Endothelial cell of umbilical vein (primary cell): ENCODE data around the gene GAA. TPM values are rescaled to one million over a fixed set of nuclear protein-coding genes. Genes with fewer than 3 reads are reported as not detected.
A peak's percentile ranks its signal among the peaks of the same experiment; 100 is the strongest.

Source experiments
- BruUV-seq: library from RNA; stranded (reverse); fragments of 400-500 nt; replicated peaks from 2 replicates; lab custom pipeline; 2021; lab: Mats Ljungman, UMichigan
- CTCF ChIA-PET: fragments of 300-600, 350-600 bp; sonication (Branson Sonifier 250); formaldehyde crosslinking; loops from one replicate; lab custom pipeline; 2021; ENCODE audit warnings: antibody characterized with exemption, inconsistent platforms; lab: Charles Lee
- POLR2A ChIA-PET: fragments of 300-600, 350-600 bp; sonication (Branson Sonifier 250); formaldehyde crosslinking; loops from one replicate; lab custom pipeline; 2021; ENCODE audit warnings: antibody characterized with exemption, inconsistent platforms; lab: Charles Lee
- DNase-seq: peaks from one replicate; pipeline ENCODE4 v3.0.0-alpha.2; 2011; ENCODE audit warnings: low read depth, low spot score
- FAIRE-seq: peaks from 2 replicates; lab custom pipeline; 2011; peaks lifted over from hg19 to GRCh38; lab: Jason Lieb, UNC
- H2AFZ ChIP-seq: 2 replicates; pipeline ENCODE4 v1.6.0; 2012; ENCODE audit warnings: low read depth, low read length, control low read depth, inconsistent platforms
- H3K27ac ChIP-seq: 2 replicates; pipeline ENCODE4 v1.5.1; 2011; ENCODE audit warnings: low read depth, mild to moderate bottlenecking, control low read depth, low read length, moderate library complexity; ENCODE audit not compliant: insufficient read depth
- H3K27me3 ChIP-seq, 2 experiments: 2 replicates each; pipeline versions ENCODE4 v1.6.0 to v1.6.1; 2011; ENCODE audit warnings: low read length in 2 of 2, mixed read lengths in 1 of 2; ENCODE audit not compliant: control insufficient read depth in 2 of 2, insufficient read depth in 2 of 2
- H3K36me3 ChIP-seq, 2 experiments: 2 replicates in 1 of 2; 3 replicates in 1 of 2; pipeline ENCODE4 v1.5.1; 2011; ENCODE audit warnings: low read length in 2 of 2, mild to moderate bottlenecking in 1 of 2, moderate library complexity in 1 of 2; ENCODE audit not compliant: control insufficient read depth in 2 of 2, insufficient read depth in 2 of 2; ENCODE audit errors: extremely low read depth in 1 of 2
- H3K4me1 ChIP-seq: 3 replicates; pipeline ENCODE4 v1.5.1; 2011; ENCODE audit warnings: mild to moderate bottlenecking, low read length; ENCODE audit not compliant: control insufficient read depth, insufficient read depth; ENCODE audit errors: extremely low read depth
- H3K4me2 ChIP-seq: 2 replicates; pipeline ENCODE4 v1.6.1; 2011; ENCODE audit warnings: low read length, control low read depth, mixed read lengths; ENCODE audit not compliant: insufficient read depth
- H3K4me3 ChIP-seq, 3 experiments: fragments of 200-600 bp in 1 of 3; sonication (generic), shearing (Covaris generic) in 1 of 3; replicated peaks in 1 of 3; 2 replicates each; pipeline ENCODE4 v1.5.1; 2011 to 2016; ENCODE audit warnings: control low read depth in 3 of 3, low read length in 3 of 3, mild to moderate bottlenecking in 2 of 3, inconsistent platforms in 1 of 3, low read depth in 1 of 3, moderate library complexity in 1 of 3; ENCODE audit not compliant: insufficient read depth in 1 of 3
- H3K79me2 ChIP-seq: 2 replicates; pipeline ENCODE4 v1.6.0; 2012; ENCODE audit warnings: low read length, inconsistent platforms; ENCODE audit not compliant: control insufficient read depth, insufficient read depth
- H3K9ac ChIP-seq: replicated peaks from 2 replicates; pipeline ENCODE3; 2011; ENCODE audit warnings: low read length, control low read depth; ENCODE audit not compliant: insufficient read depth; ENCODE audit errors: extremely low read depth
- H3K9me1 ChIP-seq: replicated peaks from 3 replicates; pipeline ENCODE4 v1.6.0; 2011; ENCODE audit warnings: mild to moderate bottlenecking, low read length; ENCODE audit not compliant: control insufficient read depth, insufficient read depth; ENCODE audit errors: extremely low read depth
- H3K9me3 ChIP-seq: replicated peaks from 2 replicates; pipeline ENCODE4 v1.5.1; 2012; ENCODE audit warnings: low read length, inconsistent platforms; ENCODE audit not compliant: control insufficient read depth, insufficient read depth
- H4K20me1 ChIP-seq: replicated peaks from 2 replicates; pipeline ENCODE3; 2011; ENCODE audit warnings: mild to moderate bottlenecking, low read length; ENCODE audit not compliant: control insufficient read depth, insufficient read depth; ENCODE audit errors: extremely low read depth
- GATA2 ChIP-seq: IDR thresholded peaks from 2 replicates; pipeline ENCODE4 v1.7.0; 2011; ENCODE audit warnings: low read depth, mild to moderate bottlenecking, moderate library complexity, mixed read lengths, low read length; ENCODE audit not compliant: insufficient read length, insufficient read depth
- JUN ChIP-seq: IDR thresholded peaks from 2 replicates; pipeline ENCODE4 v1.6.1; 2011; ENCODE audit warnings: borderline replicate concordance, low read depth; ENCODE audit not compliant: insufficient read length, insufficient read depth
- POLR2A ChIP-seq: IDR thresholded peaks from 2 replicates; pipeline ENCODE4 v1.6.1; 2012; ENCODE audit warnings: low read depth, mild to moderate bottlenecking, control low read depth, low read length
- dilution Hi-C: fragments of 300-500 bp; cut with MboI; formaldehyde crosslinking; loops from one replicate; pipeline ENCODE4 v1.15.0; 2019; ENCODE audit warnings: low sequenced_read_pairs; ENCODE audit not compliant: extremely low pct_ligation_motif_present
- intact Hi-C: fragments of 100-400 bp; cut with micrococcal nuclease; formaldehyde crosslinking; loops from one replicate; pipeline ENCODE4 v1.10.0; 2022
- polyA plus RNA-seq, 4 experiments: library from polyadenylated mRNA; depleted of rRNA in 3 of 4; stranded (reverse) in 3 of 4; unstranded in 1 of 4; fragments of >200 nt; gene quantifications; 2 replicates each; pipeline versions ENCODE4 v1.2.1 to v1.2.3, GENCODE V29; 2011 to 2012; ENCODE audit warnings: missing spikeins in 1 of 4
- total RNA-seq: library from RNA; stranded (reverse); gene quantifications from 2 replicates; pipeline ENCODE4 v1.2.3, GENCODE V29; 2021
- TF ChIP-seq, protein P1 (sequence below), 2 donors: IDR thresholded peaks; 1 replicate in 1 of 2; 2 replicates in 1 of 2; pipeline ENCODE4 v1.5.1; 2011; ENCODE audit warnings: low read length in 2 of 2, mild to moderate bottlenecking in 2 of 2, moderate library complexity in 2 of 2, control low read depth in 1 of 2, inconsistent platforms in 1 of 2, low read depth in 1 of 2; ENCODE audit not compliant: insufficient read depth in 1 of 2; ENCODE audit errors: extremely low read depth in 1 of 2

Gene GAA
- total and polyA plus RNA-seq, 2 donors (not counting 3 experiments of a cell fraction or from before 2014, with no cell fraction given): 26.3 to 49.7 TPM

DNA sequence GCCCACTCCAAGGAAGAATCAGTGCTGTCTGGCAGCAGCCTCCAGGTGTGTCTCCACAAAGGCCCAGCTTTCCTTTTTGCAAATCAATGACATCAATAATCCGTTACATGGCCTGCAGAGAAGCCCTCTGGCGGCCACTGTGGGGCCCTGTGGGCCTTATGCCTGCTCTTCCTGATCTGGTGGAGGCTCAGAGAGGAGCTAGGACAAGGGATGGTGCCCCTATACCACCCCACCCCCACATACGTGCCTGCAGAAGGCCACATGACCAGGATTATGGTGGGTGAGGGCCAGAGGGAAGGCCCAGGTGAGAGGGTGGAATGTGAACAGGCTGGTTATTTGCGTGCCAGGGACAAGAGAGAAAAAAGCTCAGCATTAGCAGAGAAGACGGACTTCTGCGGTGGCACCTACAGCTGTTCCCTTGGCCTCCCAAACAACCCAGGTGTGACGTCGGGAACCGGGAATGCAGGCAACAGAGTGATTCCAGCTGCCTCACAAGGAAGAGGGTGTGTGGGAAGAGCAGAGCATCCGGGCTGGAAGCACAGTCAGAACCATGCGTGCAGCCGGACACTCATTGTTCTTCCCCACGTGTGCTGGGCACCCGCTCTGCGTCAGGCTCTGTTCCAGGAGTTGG is 23.1 kb downstream of the GAA start:
- Histone ChIP-seq H3K4me1 (no peaks in the 10 kb centered on the region), H3K4me3 (no peak overlapping the region), H3K9ac (no peak overlapping the region), H3K36me3 (no peaks in the 10 kb centered on the region), H2AFZ (no peak overlapping the region), H3K9me1 (no peaks in the 10 kb centered on the region), H3K27me3 (peaks cover 18 to 19% of the 10 kb centered on the region in 2 experiments), H4K20me1 (no peaks in the 10 kb centered on the region), H3K27ac (no peak overlapping the region), H3K4me2 (no peak overlapping the region), H3K79me2 (no peaks in the 10 kb centered on the region), H3K9me3 (no peaks in the 10 kb centered on the region)
- ChIA-PET CTCF (interaction anchor here (0.7 to 2.3 kb wide), 23 partner anchors 8 to 335 kb away, joined by 3 to 70 read pairs (median 4); partner anchors contain the start of genes EIF4A3 and GAA), POLR2A (no interaction called here)
- intact Hi-C loops: loop anchor here (1.0 to 5.0 kb wide), 2 partner anchors 42 to 117 kb away; no protein-coding TSS in a partner anchor
- DNase-seq (peak; percentile 23), FAIRE-seq (no peak)
- dilution Hi-C loops: no loop called here
- TF ChIP-seq JUN (no peak), GATA2 (no peak), POLR2A (no peak)
- TF ChIP-seq, protein P1, sequence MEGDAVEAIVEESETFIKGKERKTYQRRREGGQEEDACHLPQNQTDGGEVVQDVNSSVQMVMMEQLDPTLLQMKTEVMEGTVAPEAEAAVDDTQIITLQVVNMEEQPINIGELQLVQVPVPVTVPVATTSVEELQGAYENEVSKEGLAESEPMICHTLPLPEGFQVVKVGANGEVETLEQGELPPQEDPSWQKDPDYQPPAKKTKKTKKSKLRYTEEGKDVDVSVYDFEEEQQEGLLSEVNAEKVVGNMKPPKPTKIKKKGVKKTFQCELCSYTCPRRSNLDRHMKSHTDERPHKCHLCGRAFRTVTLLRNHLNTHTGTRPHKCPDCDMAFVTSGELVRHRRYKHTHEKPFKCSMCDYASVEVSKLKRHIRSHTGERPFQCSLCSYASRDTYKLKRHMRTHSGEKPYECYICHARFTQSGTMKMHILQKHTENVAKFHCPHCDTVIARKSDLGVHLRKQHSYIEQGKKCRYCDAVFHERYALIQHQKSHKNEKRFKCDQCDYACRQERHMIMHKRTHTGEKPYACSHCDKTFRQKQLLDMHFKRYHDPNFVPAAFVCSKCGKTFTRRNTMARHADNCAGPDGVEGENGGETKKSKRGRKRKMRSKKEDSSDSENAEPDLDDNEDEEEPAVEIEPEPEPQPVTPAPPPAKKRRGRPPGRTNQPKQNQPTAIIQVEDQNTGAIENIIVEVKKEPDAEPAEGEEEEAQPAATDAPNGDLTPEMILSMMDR (IDR thresholded peaks at IDR 0.05; ENCODE audit: extremely low read depth in 1 of 2, insufficient read depth in 1 of 2, low read depth in 1 of 2, low read length in 2 of 2): peak; percentile 25 to 66
- BruUV-seq: no TSS peak
